ENCODE measurements around the gene RNASEH2C.

- TF ChIP-seq CTCF (conservative IDR thresholded peaks at IDR 0.05; ENCODE audit: low read depth, low read length) (no peak), USF2 (IDR thresholded peaks at IDR 0.05; ENCODE audit: low read depth, low read length) (no peak), MAFK (IDR thresholded peaks at IDR 0.05; ENCODE audit: low read depth, low read length) (no peak), RAD21 (IDR thresholded peaks at IDR 0.05; ENCODE audit: low read length) (no peak), ELK1 (IDR thresholded peaks at IDR 0.05; ENCODE audit: borderline replicate concordance, low read depth, low read length) (no peak), CEBPB (IDR thresholded peaks at IDR 0.05; ENCODE audit: low read depth, low read length) (no peak)
Observed at GRCh38 chr11:65717906-65718305, 2.7 kb downstream of the RNASEH2C start.

All from IMR-90 (cell line).